ENCODE results near the gene DOK6. TPM values are rescaled to one million over a fixed set of nuclear protein-coding genes. Genes with fewer than 3 reads are reported as not detected.

Gene DOK6
- total and polyA plus RNA-seq, 2 experiments from 2014 or later = 0.29 to 0.42 TPM

DNA sequence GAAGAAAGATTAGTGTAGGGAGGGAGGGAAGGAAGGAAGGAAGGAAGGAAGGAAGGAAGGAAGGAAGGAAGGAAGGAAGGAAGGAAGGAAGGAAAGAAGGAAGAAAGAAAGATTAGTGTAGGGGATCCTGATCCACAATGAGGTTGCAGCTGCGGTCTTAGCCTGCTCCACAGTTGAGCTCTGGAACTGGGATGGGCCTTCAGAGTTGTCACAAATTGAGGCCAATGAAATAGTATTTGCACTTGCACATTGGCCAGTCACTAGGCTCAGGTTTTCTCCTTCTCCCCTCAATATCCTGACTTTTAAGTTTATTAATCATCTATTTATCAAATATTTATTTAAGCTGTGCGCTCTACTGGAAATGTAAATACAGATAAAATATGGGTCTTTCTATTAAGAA lies 34.3 kb downstream of the DOK6 start:
- Mint-ChIP-seq H3K9me3 (peaks cover 17% of the 10 kb centered on the region), H3K27me3 (ENCODE audit: insufficient read depth, low read depth, poor library complexity) (no peaks in the 10 kb centered on the region), H3K27ac (no peak overlapping the region), H3K4me3 (no peak overlapping the region), H3K36me3 (ENCODE audit: low read depth) (peaks cover 5% of the 10 kb centered on the region; the same call in 2 of the 3 replicates), H3K4me1 (no peaks in the 10 kb centered on the region)
- H4K20me1 ChIP-seq (replicated peaks; ENCODE audit: insufficient read depth) = no peaks in the 10 kb centered on the region
- no peak overlapping the region for H3K27ac ChIP-seq (ENCODE audit: low read depth)
- no peaks in the 10 kb centered on the region for H3K27me3 ChIP-seq (ENCODE audit: insufficient read depth)
- H3K79me2 ChIP-seq (replicated peaks; ENCODE audit: insufficient read depth) = no peaks in the 10 kb centered on the region
- no peak overlapping the region for H3K4me3 ChIP-seq
- no peak overlapping the region for H2AFZ ChIP-seq
- H3K4me1 ChIP-seq (ENCODE audit: insufficient read depth) = no peaks in the 10 kb centered on the region
- H3F3A ChIP-seq (replicated peaks; ENCODE audit: low read depth) = no peaks in the 10 kb centered on the region
- H3K4me2 ChIP-seq = no peak overlapping the region
- DNase-seq (ENCODE audit: low spot score) (no peak), ATAC-seq (no peak)
- no peak for TF ChIP-seq STAT1 (IDR thresholded peaks at IDR 0.05; ENCODE audit: unreplicated experiment)
- TF ChIP-seq ZNF331 (CRISPR knock-in tag; IDR thresholded peaks at IDR 0.05; ENCODE audit: low read depth) = no peak
- no peak for TF ChIP-seq JUNB (IDR thresholded peaks at IDR 0.05; ENCODE audit: unreplicated experiment)
- TF ChIP-seq POLR2AphosphoS5 (IDR thresholded peaks at IDR 0.05; ENCODE audit: low read depth) = no peak
- TF ChIP-seq ZNF114 (CRISPR knock-in tag; IDR thresholded peaks at IDR 0.05) = no peak
- TF ChIP-seq EZH2phosphoT487 (IDR thresholded peaks at IDR 0.05; ENCODE audit: unreplicated experiment) = no peak
- TF ChIP-seq EZH2 (IDR thresholded peaks at IDR 0.05; ENCODE audit: low read depth, unreplicated experiment) = no peak
- no peak for TF ChIP-seq NANOG (IDR thresholded peaks at IDR 0.05; ENCODE audit: borderline replicate concordance)
- TF ChIP-seq, protein P1, sequence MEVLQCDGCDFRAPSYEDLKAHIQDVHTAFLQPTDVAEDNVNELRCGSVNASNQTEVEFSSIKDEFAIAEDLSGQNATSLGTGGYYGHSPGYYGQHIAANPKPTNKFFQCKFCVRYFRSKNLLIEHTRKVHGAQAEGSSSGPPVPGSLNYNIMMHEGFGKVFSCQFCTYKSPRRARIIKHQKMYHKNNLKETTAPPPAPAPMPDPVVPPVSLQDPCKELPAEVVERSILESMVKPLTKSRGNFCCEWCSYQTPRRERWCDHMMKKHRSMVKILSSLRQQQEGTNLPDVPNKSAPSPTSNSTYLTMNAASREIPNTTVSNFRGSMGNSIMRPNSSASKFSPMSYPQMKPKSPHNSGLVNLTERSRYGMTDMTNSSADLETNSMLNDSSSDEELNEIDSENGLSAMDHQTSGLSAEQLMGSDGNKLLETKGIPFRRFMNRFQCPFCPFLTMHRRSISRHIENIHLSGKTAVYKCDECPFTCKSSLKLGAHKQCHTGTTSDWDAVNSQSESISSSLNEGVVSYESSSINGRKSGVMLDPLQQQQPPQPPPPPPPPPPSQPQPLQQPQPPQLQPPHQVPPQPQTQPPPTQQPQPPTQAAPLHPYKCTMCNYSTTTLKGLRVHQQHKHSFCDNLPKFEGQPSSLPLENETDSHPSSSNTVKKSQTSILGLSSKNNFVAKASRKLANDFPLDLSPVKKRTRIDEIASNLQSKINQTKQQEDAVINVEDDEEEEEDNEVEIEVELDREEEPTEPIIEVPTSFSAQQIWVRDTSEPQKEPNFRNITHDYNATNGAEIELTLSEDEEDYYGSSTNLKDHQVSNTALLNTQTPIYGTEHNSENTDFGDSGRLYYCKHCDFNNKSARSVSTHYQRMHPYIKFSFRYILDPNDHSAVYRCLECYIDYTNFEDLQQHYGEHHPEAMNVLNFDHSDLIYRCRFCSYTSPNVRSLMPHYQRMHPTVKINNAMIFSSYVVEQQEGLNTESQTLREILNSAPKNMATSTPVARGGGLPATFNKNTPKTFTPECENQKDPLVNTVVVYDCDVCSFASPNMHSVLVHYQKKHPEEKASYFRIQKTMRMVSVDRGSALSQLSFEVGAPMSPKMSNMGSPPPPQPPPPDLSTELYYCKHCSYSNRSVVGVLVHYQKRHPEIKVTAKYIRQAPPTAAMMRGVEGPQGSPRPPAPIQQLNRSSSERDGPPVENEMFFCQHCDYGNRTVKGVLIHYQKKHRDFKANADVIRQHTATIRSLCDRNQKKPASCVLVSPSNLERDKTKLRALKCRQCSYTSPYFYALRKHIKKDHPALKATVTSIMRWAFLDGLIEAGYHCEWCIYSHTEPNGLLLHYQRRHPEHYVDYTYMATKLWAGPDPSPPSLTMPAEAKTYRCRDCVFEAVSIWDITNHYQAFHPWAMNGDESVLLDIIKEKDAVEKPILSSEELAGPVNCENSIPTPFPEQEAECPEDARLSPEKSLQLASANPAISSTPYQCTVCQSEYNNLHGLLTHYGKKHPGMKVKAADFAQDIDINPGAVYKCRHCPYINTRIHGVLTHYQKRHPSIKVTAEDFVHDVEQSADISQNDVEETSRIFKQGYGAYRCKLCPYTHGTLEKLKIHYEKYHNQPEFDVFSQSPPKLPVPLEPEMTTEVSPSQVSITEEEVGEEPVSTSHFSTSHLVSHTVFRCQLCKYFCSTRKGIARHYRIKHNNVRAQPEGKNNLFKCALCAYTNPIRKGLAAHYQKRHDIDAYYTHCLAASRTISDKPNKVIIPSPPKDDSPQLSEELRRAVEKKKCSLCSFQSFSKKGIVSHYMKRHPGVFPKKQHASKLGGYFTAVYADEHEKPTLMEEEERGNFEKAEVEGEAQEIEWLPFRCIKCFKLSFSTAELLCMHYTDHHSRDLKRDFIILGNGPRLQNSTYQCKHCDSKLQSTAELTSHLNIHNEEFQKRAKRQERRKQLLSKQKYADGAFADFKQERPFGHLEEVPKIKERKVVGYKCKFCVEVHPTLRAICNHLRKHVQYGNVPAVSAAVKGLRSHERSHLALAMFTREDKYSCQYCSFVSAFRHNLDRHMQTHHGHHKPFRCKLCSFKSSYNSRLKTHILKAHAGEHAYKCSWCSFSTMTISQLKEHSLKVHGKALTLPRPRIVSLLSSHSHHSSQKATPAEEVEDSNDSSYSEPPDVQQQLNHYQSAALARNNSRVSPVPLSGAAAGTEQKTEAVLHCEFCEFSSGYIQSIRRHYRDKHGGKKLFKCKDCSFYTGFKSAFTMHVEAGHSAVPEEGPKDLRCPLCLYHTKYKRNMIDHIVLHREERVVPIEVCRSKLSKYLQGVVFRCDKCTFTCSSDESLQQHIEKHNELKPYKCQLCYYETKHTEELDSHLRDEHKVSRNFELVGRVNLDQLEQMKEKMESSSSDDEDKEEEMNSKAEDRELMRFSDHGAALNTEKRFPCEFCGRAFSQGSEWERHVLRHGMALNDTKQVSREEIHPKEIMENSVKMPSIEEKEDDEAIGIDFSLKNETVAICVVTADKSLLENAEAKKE (CRISPR knock-in tag; IDR thresholded peaks at IDR 0.05) = no peak
- TF ChIP-seq, protein P2, sequence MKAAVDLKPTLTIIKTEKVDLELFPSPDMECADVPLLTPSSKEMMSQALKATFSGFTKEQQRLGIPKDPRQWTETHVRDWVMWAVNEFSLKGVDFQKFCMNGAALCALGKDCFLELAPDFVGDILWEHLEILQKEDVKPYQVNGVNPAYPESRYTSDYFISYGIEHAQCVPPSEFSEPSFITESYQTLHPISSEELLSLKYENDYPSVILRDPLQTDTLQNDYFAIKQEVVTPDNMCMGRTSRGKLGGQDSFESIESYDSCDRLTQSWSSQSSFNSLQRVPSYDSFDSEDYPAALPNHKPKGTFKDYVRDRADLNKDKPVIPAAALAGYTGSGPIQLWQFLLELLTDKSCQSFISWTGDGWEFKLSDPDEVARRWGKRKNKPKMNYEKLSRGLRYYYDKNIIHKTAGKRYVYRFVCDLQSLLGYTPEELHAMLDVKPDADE (IDR thresholded peaks at IDR 0.05) = no peak
- TF ChIP-seq, protein P3, sequence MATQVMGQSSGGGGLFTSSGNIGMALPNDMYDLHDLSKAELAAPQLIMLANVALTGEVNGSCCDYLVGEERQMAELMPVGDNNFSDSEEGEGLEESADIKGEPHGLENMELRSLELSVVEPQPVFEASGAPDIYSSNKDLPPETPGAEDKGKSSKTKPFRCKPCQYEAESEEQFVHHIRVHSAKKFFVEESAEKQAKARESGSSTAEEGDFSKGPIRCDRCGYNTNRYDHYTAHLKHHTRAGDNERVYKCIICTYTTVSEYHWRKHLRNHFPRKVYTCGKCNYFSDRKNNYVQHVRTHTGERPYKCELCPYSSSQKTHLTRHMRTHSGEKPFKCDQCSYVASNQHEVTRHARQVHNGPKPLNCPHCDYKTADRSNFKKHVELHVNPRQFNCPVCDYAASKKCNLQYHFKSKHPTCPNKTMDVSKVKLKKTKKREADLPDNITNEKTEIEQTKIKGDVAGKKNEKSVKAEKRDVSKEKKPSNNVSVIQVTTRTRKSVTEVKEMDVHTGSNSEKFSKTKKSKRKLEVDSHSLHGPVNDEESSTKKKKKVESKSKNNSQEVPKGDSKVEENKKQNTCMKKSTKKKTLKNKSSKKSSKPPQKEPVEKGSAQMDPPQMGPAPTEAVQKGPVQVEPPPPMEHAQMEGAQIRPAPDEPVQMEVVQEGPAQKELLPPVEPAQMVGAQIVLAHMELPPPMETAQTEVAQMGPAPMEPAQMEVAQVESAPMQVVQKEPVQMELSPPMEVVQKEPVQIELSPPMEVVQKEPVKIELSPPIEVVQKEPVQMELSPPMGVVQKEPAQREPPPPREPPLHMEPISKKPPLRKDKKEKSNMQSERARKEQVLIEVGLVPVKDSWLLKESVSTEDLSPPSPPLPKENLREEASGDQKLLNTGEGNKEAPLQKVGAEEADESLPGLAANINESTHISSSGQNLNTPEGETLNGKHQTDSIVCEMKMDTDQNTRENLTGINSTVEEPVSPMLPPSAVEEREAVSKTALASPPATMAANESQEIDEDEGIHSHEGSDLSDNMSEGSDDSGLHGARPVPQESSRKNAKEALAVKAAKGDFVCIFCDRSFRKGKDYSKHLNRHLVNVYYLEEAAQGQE (IDR thresholded peaks at IDR 0.05; ENCODE audit: unreplicated experiment) = no peak
- H3K36me3 ChIP-seq (ENCODE audit: insufficient read depth) = no peaks in the 10 kb centered on the region
- peaks cover 7% of the 10 kb centered on the region; the same call in 1 of the 2 replicates for H3K9me2 ChIP-seq (ENCODE audit: insufficient read depth)
